ENCODE data around the gene TIGD6. TPM values are rescaled to one million over a fixed set of nuclear protein-coding genes. Genes with fewer than 3 reads are reported as not detected.

The TIGD6 gene
- total RNA-seq (2022) = 3.0 and 4.3 TPM in 2 replicates
- percentile 71 among the genes with signal in this experiment for Bru-seq, nascent RNA
- percentile 52 among the genes with signal in this experiment for BruChase-seq, experiment 1, labeled RNA remaining after a 2-hour chase
- BruChase-seq, experiment 2, labeled RNA remaining after a 6-hour chase = percentile 41 among the genes with signal in this experiment
- long read RNA-seq, full-length matches to known transcripts = 2 of 4 reads
- long read RNA-seq, partial matches to known transcripts = 0 of 4 reads
- long read RNA-seq, other reads (novel, unspliced or antisense) = 2 of 4 reads

DNA sequence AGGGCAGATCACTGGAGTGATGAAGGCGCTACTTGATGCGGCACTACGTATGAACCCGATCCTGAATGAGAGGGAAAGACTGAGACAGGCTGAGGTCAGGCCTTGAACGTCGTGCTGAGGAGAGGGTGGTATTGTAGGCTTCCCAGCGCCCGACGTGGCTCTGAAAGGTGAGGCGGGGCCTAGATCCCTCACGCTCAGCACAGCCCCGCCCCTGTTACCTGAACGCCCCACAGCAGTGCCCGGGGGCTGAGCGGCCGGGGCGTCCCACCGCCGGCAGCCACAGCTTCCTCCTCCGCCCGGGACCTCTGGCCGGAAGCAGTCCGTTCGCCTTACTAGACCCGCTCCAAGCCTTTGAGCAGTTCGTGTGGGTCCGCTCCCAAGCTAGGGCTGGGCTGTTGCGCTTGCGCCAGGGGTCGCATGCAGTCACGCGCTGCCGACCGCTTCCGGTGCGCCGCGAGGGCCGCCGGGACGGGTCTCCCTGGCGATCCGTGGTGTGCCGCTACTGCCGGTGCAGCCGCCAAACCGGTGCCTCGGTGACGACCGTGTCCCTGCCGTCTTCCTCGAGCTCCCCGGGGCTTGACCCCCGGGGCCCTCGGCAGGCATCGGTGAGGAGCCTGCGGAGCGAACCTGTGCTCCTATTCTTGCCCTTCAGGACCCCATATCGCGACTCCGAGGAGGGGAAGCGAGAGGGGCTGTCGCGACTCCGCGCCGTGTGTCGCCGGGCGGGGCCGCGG lies at the start of gene TIGD6, which contains the start of gene HMGXB3:
TSS of gene TIGD6 (minus strand) at position 399 of the 734 bp plus-strand sequence. CDS start 4,306 bp downstream, outside the sequence.
TSS of gene HMGXB3 (plus strand) at position 484 of the 734 bp plus-strand sequence. CDS start 4,114 bp downstream, outside the sequence.
- BruUV-seq (replicated peaks) = no TSS peak
- peak within 1 kb of the TSS; percentile 72 for H3K4me3 ChIP-seq (ENCODE audit: low read depth, low read length)
- ChIA-PET CTCF (interaction anchor here (0.9 to 1.4 kb wide), 6 partner anchors 10 to 167 kb away, joined by 3 to 10 read pairs (median 6); no protein-coding TSS in a partner anchor), POLR2A (interaction anchor here (0.5 to 1.9 kb wide), 7 partner anchors 22 to 172 kb away, joined by 3 to 7 read pairs (median 4); partner anchors contain the start of gene SLC26A2)
- H3K27me3 Mint-ChIP-seq (ENCODE audit: insufficient read depth, unreplicated experiment) = no peaks in the 10 kb centered on the region
- H3K36me3 Mint-ChIP-seq (ENCODE audit: insufficient read depth, unreplicated experiment) = peaks cover 52% of the 10 kb centered on the region
- H3K4me3 Mint-ChIP-seq (ENCODE audit: unreplicated experiment) = peak within 1 kb of the TSS; percentile 85
- intact Hi-C loops (cut with micrococcal nuclease; ENCODE audit: unreplicated experiment) = no loop called here
- no peaks in the 10 kb centered on the region; the same call in 1 of the 2 replicates for H3K36me3 ChIP-seq (ENCODE audit: control insufficient read depth, insufficient read depth, low read length)
- H3K4me1 Mint-ChIP-seq (ENCODE audit: low read depth, unreplicated experiment) = peaks cover 42% of the 10 kb centered on the region
- TF ChIP-seq, protein P1, sequence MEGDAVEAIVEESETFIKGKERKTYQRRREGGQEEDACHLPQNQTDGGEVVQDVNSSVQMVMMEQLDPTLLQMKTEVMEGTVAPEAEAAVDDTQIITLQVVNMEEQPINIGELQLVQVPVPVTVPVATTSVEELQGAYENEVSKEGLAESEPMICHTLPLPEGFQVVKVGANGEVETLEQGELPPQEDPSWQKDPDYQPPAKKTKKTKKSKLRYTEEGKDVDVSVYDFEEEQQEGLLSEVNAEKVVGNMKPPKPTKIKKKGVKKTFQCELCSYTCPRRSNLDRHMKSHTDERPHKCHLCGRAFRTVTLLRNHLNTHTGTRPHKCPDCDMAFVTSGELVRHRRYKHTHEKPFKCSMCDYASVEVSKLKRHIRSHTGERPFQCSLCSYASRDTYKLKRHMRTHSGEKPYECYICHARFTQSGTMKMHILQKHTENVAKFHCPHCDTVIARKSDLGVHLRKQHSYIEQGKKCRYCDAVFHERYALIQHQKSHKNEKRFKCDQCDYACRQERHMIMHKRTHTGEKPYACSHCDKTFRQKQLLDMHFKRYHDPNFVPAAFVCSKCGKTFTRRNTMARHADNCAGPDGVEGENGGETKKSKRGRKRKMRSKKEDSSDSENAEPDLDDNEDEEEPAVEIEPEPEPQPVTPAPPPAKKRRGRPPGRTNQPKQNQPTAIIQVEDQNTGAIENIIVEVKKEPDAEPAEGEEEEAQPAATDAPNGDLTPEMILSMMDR (IDR thresholded peaks at IDR 0.05; ENCODE audit: insufficient read depth in 1 of 2, low read depth in 1 of 2, low read length in 1 of 2, severe bottlenecking in 1 of 2, unreplicated experiment in 1 of 2) = no peak
- H3K9me3 Mint-ChIP-seq (ENCODE audit: unreplicated experiment) = no peaks in the 10 kb centered on the region
- H3K9me3 ChIP-seq = no peaks in the 10 kb centered on the region
- H3K27ac Mint-ChIP-seq (ENCODE audit: unreplicated experiment) = peak within 1 kb of the TSS; percentile 86
- H3K4me1 ChIP-seq = peaks cover 34% of the 10 kb centered on the region
- DNase-seq = peak; percentile 95 to 97
- no peaks in the 10 kb centered on the region for H3K27me3 ChIP-seq (replicated peaks; ENCODE audit: control insufficient read depth, insufficient read depth, low read length)

DNA sequence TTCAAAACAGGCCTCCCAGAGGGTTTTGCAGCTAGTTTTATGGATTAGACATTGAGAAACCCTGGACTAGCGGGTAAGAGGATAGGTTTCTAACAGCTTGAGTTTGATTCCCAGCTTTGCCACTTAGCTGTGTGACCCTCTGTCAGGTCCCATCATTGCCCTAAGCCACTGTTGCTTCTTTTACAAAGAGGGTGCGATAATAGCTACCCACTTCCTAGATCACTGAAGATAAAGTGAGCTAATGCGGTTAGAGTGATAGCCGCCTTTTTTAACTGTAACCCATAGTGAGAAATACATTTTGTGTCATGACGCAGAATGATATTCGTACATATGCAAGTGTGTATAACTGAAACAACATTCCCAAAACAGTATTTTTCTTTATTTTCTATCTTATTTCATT lies 45.6 kb upstream of the TIGD6 start:
- CTCF ChIA-PET = interaction anchor here (0.5 to 1.4 kb wide), 5 partner anchors 11 to 212 kb away, joined by 3 to 8 read pairs (median 3); no protein-coding TSS in a partner anchor
- Histone ChIP-seq H3K4me3 (ENCODE audit: low read depth, low read length) (no peak overlapping the region), H3K4me1 (no peaks in the 10 kb centered on the region), H3K36me3 (ENCODE audit: control insufficient read depth, insufficient read depth, low read length) (peaks cover 16% of the 10 kb centered on the region), H3K27me3 (replicated peaks; ENCODE audit: control insufficient read depth, insufficient read depth, low read length) (no peaks in the 10 kb centered on the region), H3K9me3 (no peaks in the 10 kb centered on the region)
- no peak for DNase-seq
- TF ChIP-seq, protein P1 (IDR thresholded peaks at IDR 0.05; ENCODE audit: insufficient read depth in 1 of 2, low read depth in 1 of 2, low read length in 1 of 2, severe bottlenecking in 1 of 2, unreplicated experiment in 1 of 2) = no peak
- Mint-ChIP-seq H3K4me3 (ENCODE audit: unreplicated experiment) (no peak overlapping the region), H3K36me3 (ENCODE audit: insufficient read depth, unreplicated experiment) (peaks cover 69% of the 10 kb centered on the region), H3K27ac (ENCODE audit: unreplicated experiment) (no peak overlapping the region), H3K4me1 (ENCODE audit: low read depth, unreplicated experiment) (no peaks in the 10 kb centered on the region), H3K27me3 (ENCODE audit: insufficient read depth, unreplicated experiment) (no peaks in the 10 kb centered on the region), H3K9me3 (ENCODE audit: unreplicated experiment) (no peaks in the 10 kb centered on the region)
- no TSS peak for BruUV-seq (replicated peaks)
- POLR2A ChIA-PET = no interaction called here
- intact Hi-C loops (cut with micrococcal nuclease; ENCODE audit: unreplicated experiment) = loop anchor here (5.0 kb wide), 1 partner anchor 171 kb away; no protein-coding TSS in a partner anchor

GRCh38 chr5:150045549-150045948 lies 45.1 kb upstream of the TIGD6 start:
- Mint-ChIP-seq H3K27ac (ENCODE audit: unreplicated experiment) (no peak overlapping the region), H3K36me3 (ENCODE audit: insufficient read depth, unreplicated experiment) (peaks cover 69% of the 10 kb centered on the region), H3K9me3 (ENCODE audit: unreplicated experiment) (no peaks in the 10 kb centered on the region), H3K4me1 (ENCODE audit: low read depth, unreplicated experiment) (no peaks in the 10 kb centered on the region), H3K4me3 (ENCODE audit: unreplicated experiment) (no peak overlapping the region), H3K27me3 (ENCODE audit: insufficient read depth, unreplicated experiment) (no peaks in the 10 kb centered on the region)
- CTCF ChIA-PET = interaction anchor here (0.7 to 1.4 kb wide), 5 partner anchors 11 to 211 kb away, joined by 3 to 8 read pairs (median 3); no protein-coding TSS in a partner anchor
- peak in 1 of 2 experiments; percentile 53 for DNase-seq
- POLR2A ChIA-PET = no interaction called here
- peaks cover 16% of the 10 kb centered on the region for H3K36me3 ChIP-seq (ENCODE audit: control insufficient read depth, insufficient read depth, low read length)
- H3K4me1 ChIP-seq = no peaks in the 10 kb centered on the region
- no peaks in the 10 kb centered on the region for H3K27me3 ChIP-seq (replicated peaks; ENCODE audit: control insufficient read depth, insufficient read depth, low read length)
- intact Hi-C loops (cut with micrococcal nuclease; ENCODE audit: unreplicated experiment) = loop anchor here (2.0 to 5.0 kb wide), 2 partner anchors 77 to 172 kb away; no protein-coding TSS in a partner anchor
- TF ChIP-seq, protein P1 (IDR thresholded peaks at IDR 0.05; ENCODE audit: insufficient read depth in 1 of 2, low read depth in 1 of 2, low read length in 1 of 2, severe bottlenecking in 1 of 2, unreplicated experiment in 1 of 2) = peak; percentile 29 to 71
- no peak overlapping the region for H3K4me3 ChIP-seq (ENCODE audit: low read depth, low read length)
- no peaks in the 10 kb centered on the region for H3K9me3 ChIP-seq
- no TSS peak for BruUV-seq (replicated peaks)

Data from Caco-2 (cell line).